OCI-LY1 (cell line): ENCODE results near the gene NELFCD.

Experiments used
- CTCF ChIP-seq: fragments of 200-600 bp; sonication (generic), shearing (Covaris generic); IDR thresholded peaks from 2 replicates; pipeline ENCODE4 v1.5.1; 2017; ENCODE audit warnings: mild to moderate bottlenecking, antibody characterized with exemption, low read length, moderate library complexity, mixed read lengths
- EZH2 ChIP-seq: fragments of 200-600 bp; sonication (generic), shearing (Covaris generic); IDR thresholded peaks from 2 replicates; pipeline ENCODE4 v1.8.0; 2017; ENCODE audit warnings: borderline replicate concordance, mixed run types, mild to moderate bottlenecking, antibody characterized with exemption, low read length, moderate library complexity, mixed read lengths

- TF ChIP-seq CTCF (no peak), EZH2 (no peak)
Observed at GRCh38 chr20:59002874-59003399, 21.9 kb downstream of the NELFCD start.
